ENCODE data around the gene TMEM266.
A peak's percentile ranks its signal among the peaks of the same experiment; 100 is the strongest.

The TMEM266 gene

GRCh38 chr15:76060118-76060989, 569 bp downstream of the TMEM266 start:
- H3K4me3 ChIP-seq (ENCODE audit: low read depth, low read length) = peak overlapping the region; percentile 50
- no peak for TF ChIP-seq CTCF (IDR thresholded peaks at IDR 0.05; ENCODE audit: low read depth, low read length)

- no peak overlapping the region for H3K4me3 ChIP-seq (ENCODE audit: low read depth, low read length)
- TF ChIP-seq CTCF (IDR thresholded peaks at IDR 0.05; ENCODE audit: low read depth, low read length) = no peak
Observed at GRCh38 chr15:76061700-76062099, 1.9 kb downstream of the TMEM266 start.

- no peak overlapping the region for H3K4me3 ChIP-seq (ENCODE audit: low read depth, low read length)
- TF ChIP-seq CTCF (IDR thresholded peaks at IDR 0.05; ENCODE audit: low read depth, low read length) = no peak
Observed at GRCh38 chr15:76062286-76062685, 2.5 kb downstream of the TMEM266 start.

GRCh38 chr15:76064375-76064774, 4.6 kb downstream of the TMEM266 start:
- no peak overlapping the region for H3K4me3 ChIP-seq (ENCODE audit: low read depth, low read length)
- no peak for TF ChIP-seq CTCF (IDR thresholded peaks at IDR 0.05; ENCODE audit: low read depth, low read length)

GRCh38 chr15:76065245-76065644, 5.5 kb downstream of the TMEM266 start:
- TF ChIP-seq CTCF (IDR thresholded peaks at IDR 0.05; ENCODE audit: low read depth, low read length) = no peak
- H3K4me3 ChIP-seq (ENCODE audit: low read depth, low read length) = no peak overlapping the region

- H3K4me3 ChIP-seq (ENCODE audit: low read depth, low read length) = no peak overlapping the region
- TF ChIP-seq CTCF (IDR thresholded peaks at IDR 0.05; ENCODE audit: low read depth, low read length) = no peak
Observed at GRCh38 chr15:76065793-76066192, 6.0 kb downstream of the TMEM266 start.

GRCh38 chr15:76070192-76070591, 10.4 kb downstream of the TMEM266 start:
- TF ChIP-seq CTCF (IDR thresholded peaks at IDR 0.05; ENCODE audit: low read depth, low read length) = no peak

More at GRCh38 chr15:76070192-76070591, 10.4 kb downstream of the TMEM266 start:
- no peak overlapping the region for H3K4me3 ChIP-seq (ENCODE audit: low read depth, low read length)

All from WI38 (cell line).